WTC11 (cell line): Measurements from ENCODE around the gene EML4.

Experiments
- CTCF ChIP-seq: fragments of 200-600 bp; IDR thresholded peaks from 2 replicates; pipeline ENCODE4 v1.8.0; 2022; ENCODE audit warnings: antibody characterized with exemption
- ESRRA ChIP-seq: sonication (generic); formaldehyde crosslinking; IDR thresholded peaks from 2 replicates; pipeline ENCODE4 v1.8.1; 2022; ENCODE audit warnings: mild to moderate bottlenecking, missing genetic modification reagents, borderline replicate concordance
- HMGXB4 ChIP-seq: sonication (generic); formaldehyde crosslinking; IDR thresholded peaks from 2 replicates; pipeline ENCODE4 v1.8.1; 2023; ENCODE audit warnings: mild to moderate bottlenecking, moderate library complexity, missing genetic modification reagents
- IRF1 ChIP-seq: sonication (generic); formaldehyde crosslinking; IDR thresholded peaks from 2 replicates; pipeline ENCODE4 v1.8.0; 2023; ENCODE audit warnings: missing genetic modification reagents
- JUN ChIP-seq: sonication (generic); formaldehyde crosslinking; IDR thresholded peaks from 2 replicates; pipeline ENCODE4 v1.8.0; 2023; ENCODE audit warnings: mild to moderate bottlenecking, missing genetic modification reagents
- MAX ChIP-seq: sonication (generic); formaldehyde crosslinking; IDR thresholded peaks from 2 replicates; pipeline ENCODE4 v1.8.0; 2022; ENCODE audit warnings: mild to moderate bottlenecking, missing genetic modification reagents
- PRDM15 ChIP-seq: sonication (generic); formaldehyde crosslinking; IDR thresholded peaks from 2 replicates; pipeline ENCODE4 v1.8.0; 2022; ENCODE audit warnings: missing genetic modification reagents
- PREB ChIP-seq: sonication (generic); formaldehyde crosslinking; IDR thresholded peaks from 2 replicates; pipeline ENCODE4 v1.8.1; 2022; ENCODE audit warnings: mild to moderate bottlenecking, missing genetic modification reagents, moderate library complexity, borderline replicate concordance
- SP1 ChIP-seq: sonication (generic); formaldehyde crosslinking; conservative IDR thresholded peaks from 2 replicates; pipeline ENCODE4 v1.8.1; 2022; ENCODE audit warnings: missing genetic modification reagents
- TEAD4 ChIP-seq: sonication (generic); formaldehyde crosslinking; IDR thresholded peaks from 2 replicates; pipeline ENCODE4 v1.8.0; 2022; ENCODE audit warnings: mild to moderate bottlenecking, missing genetic modification reagents
- TP53 ChIP-seq: sonication (generic); formaldehyde crosslinking; IDR thresholded peaks from 2 replicates; pipeline ENCODE4 v1.8.1; 2023; ENCODE audit warnings: mild to moderate bottlenecking, missing genetic modification reagents
- ZNF317 ChIP-seq: sonication (generic); formaldehyde crosslinking; IDR thresholded peaks from 2 replicates; pipeline ENCODE4 v1.8.1; 2023; ENCODE audit warnings: low read depth, mild to moderate bottlenecking, moderate library complexity, missing genetic modification reagents, borderline replicate concordance

GRCh38 chr2:42195559-42195958 lies 26.4 kb downstream of the EML4 start:
- no peak for TF ChIP-seq CTCF
- no peak for TF ChIP-seq HMGXB4 (CRISPR knock-in tag)
- no peak for TF ChIP-seq ESRRA
- TF ChIP-seq ZNF317, result no peak
- no peak for TF ChIP-seq MAX (CRISPR knock-in tag)
- TF ChIP-seq TP53, result no peak
- TF ChIP-seq PREB (CRISPR knock-in tag), result no peak
- TF ChIP-seq JUN (CRISPR knock-in tag), result no peak
- no peak for TF ChIP-seq IRF1 (CRISPR knock-in tag)
- TF ChIP-seq SP1 (CRISPR knock-in tag), result no peak
- TF ChIP-seq PRDM15 (CRISPR knock-in tag), result no peak
- no peak for TF ChIP-seq TEAD4 (CRISPR knock-in tag)
